Measurements from ENCODE around the gene CNTN4.

GRCh38 chr3:2869905-2870304 is 771.2 kb downstream of the CNTN4 start:
- no peak for TF ChIP-seq CTCF (IDR thresholded peaks at IDR 0.05; ENCODE audit: low read length)
- TF ChIP-seq EZH2 (IDR thresholded peaks at IDR 0.05; ENCODE audit: borderline replicate concordance, low read length): no peak
